Thymus (tissue), 11 donors: ENCODE results near the gene NDUFAF2. TPM values are rescaled to one million over a fixed set of nuclear protein-coding genes. Genes with fewer than 3 reads are reported as not detected.
A peak's percentile ranks its signal among the peaks of the same experiment; 100 is the strongest.

ENCODE experiments used
- DNase-seq, 9 donors: peaks; one replicate each; pipeline ENCODE4 v3.0.0-alpha.2; 2013; ENCODE audit warnings: low spot score in 9 of 9, low read depth in 6 of 9, missing footprints in 1 of 9
- H3K27ac ChIP-seq, 2 donors: one replicate each; pipeline ENCODE4 v1.5.1; 2013; ENCODE audit warnings: control low read depth in 1 of 2, low read depth in 1 of 2, low read length in 1 of 2, mild to moderate bottlenecking in 1 of 2, moderate library complexity in 1 of 2
- H3K27me3 ChIP-seq, 2 donors: one replicate each; pipeline ENCODE4 v1.5.1; 2013; ENCODE audit warnings: low read length in 1 of 2; ENCODE audit not compliant: control insufficient read depth in 2 of 2, insufficient read depth in 1 of 2
- H3K36me3 ChIP-seq, 2 donors: one replicate each; pipeline ENCODE4 v1.5.1; 2013; ENCODE audit warnings: low read length in 1 of 2, mild to moderate bottlenecking in 1 of 2, moderate library complexity in 1 of 2; ENCODE audit not compliant: control insufficient read depth in 2 of 2, insufficient read depth in 2 of 2
- H3K4me1 ChIP-seq, 2 donors: one replicate each; pipeline ENCODE4 v1.5.1; 2013; ENCODE audit warnings: low read length in 2 of 2; ENCODE audit not compliant: control insufficient read depth in 2 of 2, insufficient read depth in 2 of 2
- H3K4me3 ChIP-seq, 2 donors: one replicate each; pipeline ENCODE4 v1.5.1; 2013; ENCODE audit warnings: low read length in 2 of 2, control low read depth in 1 of 2, mild to moderate bottlenecking in 1 of 2
- H3K9me3 ChIP-seq, 2 donors: one replicate each; pipeline ENCODE4 v1.5.1; 2013; ENCODE audit warnings: low read length in 1 of 2, mild to moderate bottlenecking in 1 of 2; ENCODE audit not compliant: control insufficient read depth in 2 of 2, insufficient read depth in 1 of 2
- WGBS: extraction: QIAGEN DNeasy Blood & Tissue Kit; methylation state at CpG from one replicate; pipeline ENCODE4 v1.1.7; 2013; 5-methylcytosine and 5-hydroxymethylcytosine counted together
- polyA plus RNA-seq: library from polyadenylated mRNA; stranded (reverse); fragments of 200-250 nt; gene quantifications from one replicate; pipeline ENCODE4 v1.2.3, GENCODE V29; 2013
- total RNA-seq: library from RNA; stranded (reverse); fragments of 120-200 nt; gene quantifications from one replicate; pipeline ENCODE4 v1.2.4, GENCODE V29; 2013
- donor health status: healthy.

The NDUFAF2 gene
- total and polyA plus RNA-seq, 2 donors: 24.4 to 44.9 TPM

DNA sequence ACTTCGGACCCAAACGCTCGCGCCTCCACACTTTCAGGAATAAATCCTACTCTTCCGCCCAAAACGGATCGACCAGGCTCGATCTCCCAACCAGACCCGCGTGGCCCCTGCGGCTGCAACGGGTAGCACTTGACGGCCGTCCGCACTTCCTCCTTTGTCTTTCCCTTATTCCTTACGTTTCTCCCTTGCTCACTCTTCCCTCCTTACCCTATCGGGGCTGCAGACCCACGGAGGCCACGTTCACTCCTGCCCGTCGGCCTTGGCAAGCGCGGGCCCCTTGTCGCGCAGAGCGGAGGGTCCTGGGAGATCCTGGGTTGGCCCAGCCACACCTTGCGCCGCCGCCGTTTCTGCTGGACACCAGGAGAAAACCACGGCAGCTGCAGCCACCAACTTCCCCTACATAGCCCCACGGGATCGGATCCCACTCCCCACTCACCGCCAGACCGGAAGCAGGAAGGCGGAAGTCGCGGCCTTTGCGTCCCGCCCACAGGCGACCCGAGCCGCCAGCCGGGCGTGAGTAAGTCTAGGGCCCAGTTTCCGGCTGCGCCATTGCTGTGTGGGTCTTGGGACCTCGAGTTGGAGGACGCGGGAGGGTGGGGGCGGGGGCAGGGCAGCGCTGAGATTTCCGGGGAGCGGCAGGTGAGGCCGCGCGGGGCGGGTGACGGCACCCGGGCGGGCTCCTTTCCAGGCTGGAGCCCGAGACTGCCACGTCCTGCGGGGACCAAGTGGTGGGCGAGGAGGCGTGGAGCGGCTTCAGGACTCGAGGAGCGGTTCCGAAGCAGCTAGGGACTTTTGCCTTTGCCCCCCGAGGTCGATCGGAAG, 217.2 kb downstream of the NDUFAF2 start, which contains the start of gene SMIM15:
SMIM15 (minus strand) TSS at position 459 of the 822 bp plus-strand sequence. CDS start 2,297 bp downstream, outside the sequence.
- H3K9me3 ChIP-seq: peaks cover 0 to 3% of the 10 kb centered on the region in 2 donors
- peaks cover 0 to 16% of the 10 kb centered on the region in 2 donors for H3K36me3 ChIP-seq
- peak within 1 kb of the TSS; percentile 67 to 89 for H3K27ac ChIP-seq
- peak; percentile 54 to 91 (median 78) for DNase-seq
- no peaks in the 10 kb centered on the region for H3K27me3 ChIP-seq
- H3K4me3 ChIP-seq: peak within 1 kb of the TSS; percentile 67 to 84
- no peaks in the 10 kb centered on the region for H3K4me1 ChIP-seq
- 2% methylated on average over 73 of the region's 73 CpGs for WGBS

DNA sequence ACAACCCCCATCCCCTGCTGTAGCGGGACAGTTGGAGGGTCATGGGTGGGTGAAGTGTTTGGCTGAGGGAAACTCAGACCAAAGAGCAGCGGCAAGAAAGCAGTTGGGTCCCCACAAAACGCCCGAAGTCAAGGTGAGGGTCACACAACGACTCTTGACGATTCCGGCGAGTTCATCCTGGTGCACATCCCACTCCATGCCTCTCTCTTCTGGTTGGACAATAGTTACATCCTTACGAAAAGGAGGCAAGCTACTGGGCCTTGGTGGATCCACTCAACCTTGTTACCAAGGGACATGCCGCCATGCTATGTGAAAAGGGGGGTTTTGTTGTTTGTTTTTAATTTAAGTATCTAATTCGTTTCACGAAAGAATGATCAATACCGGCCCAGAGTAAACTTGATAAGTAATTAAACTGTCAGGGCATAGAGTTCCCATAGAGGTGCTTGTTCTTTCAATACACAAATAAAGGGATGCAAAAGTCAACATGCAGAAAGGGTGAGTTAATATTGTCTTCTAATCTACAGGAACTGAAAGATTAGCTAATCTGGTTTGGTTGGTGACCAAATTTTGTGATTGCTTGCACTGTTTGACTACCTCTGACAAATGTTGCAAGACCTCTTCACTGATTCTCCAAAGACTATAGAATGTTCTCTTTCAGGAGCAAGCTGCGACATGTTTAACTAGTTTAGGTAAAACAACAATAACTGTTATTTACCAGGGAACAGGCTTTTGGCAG, 218.0 kb downstream of the NDUFAF2 start:
- H3K27me3 ChIP-seq: no peaks in the 10 kb centered on the region
- H3K27ac ChIP-seq: peak overlapping the region; percentile 67 to 89
- peaks cover 0 to 3% of the 10 kb centered on the region in 2 donors for H3K9me3 ChIP-seq
- peak overlapping the region; percentile 67 to 84 for H3K4me3 ChIP-seq
- no peaks in the 10 kb centered on the region for H3K4me1 ChIP-seq
- peak in 2 of 9 donors; percentile 6 to 9 for DNase-seq
- WGBS: 58% methylated on average over 14 of the region's 14 CpGs
- H3K36me3 ChIP-seq: peaks cover 0 to 16% of the 10 kb centered on the region in 2 donors

GRCh38 chr5:61163905-61164304, 218.9 kb downstream of the NDUFAF2 start:
- 98% methylated on average over 13 of the region's 13 CpGs for WGBS
- Histone ChIP-seq H3K27me3 (no peaks in the 10 kb centered on the region), H3K4me1 (no peaks in the 10 kb centered on the region), H3K4me3 (no peak overlapping the region), H3K36me3 (peaks cover 0 to 16% of the 10 kb centered on the region in 2 donors), H3K27ac (no peak overlapping the region), H3K9me3 (peaks cover 0 to 3% of the 10 kb centered on the region in 2 donors)
- no peak for DNase-seq

GRCh38 chr5:61167382-61167781, 222.4 kb downstream of the NDUFAF2 start:
- no peak overlapping the region for H3K27ac ChIP-seq
- DNase-seq: peak in 1 of 9 donors; percentile 10
- H3K27me3 ChIP-seq: no peaks in the 10 kb centered on the region
- H3K9me3 ChIP-seq: peaks cover 0 to 3% of the 10 kb centered on the region in 2 donors
- no peaks in the 10 kb centered on the region for H3K4me1 ChIP-seq
- WGBS: 64% methylated on average over 4 of the region's 4 CpGs
- H3K4me3 ChIP-seq: no peak overlapping the region
- H3K36me3 ChIP-seq: no peaks in the 10 kb centered on the region

DNA sequence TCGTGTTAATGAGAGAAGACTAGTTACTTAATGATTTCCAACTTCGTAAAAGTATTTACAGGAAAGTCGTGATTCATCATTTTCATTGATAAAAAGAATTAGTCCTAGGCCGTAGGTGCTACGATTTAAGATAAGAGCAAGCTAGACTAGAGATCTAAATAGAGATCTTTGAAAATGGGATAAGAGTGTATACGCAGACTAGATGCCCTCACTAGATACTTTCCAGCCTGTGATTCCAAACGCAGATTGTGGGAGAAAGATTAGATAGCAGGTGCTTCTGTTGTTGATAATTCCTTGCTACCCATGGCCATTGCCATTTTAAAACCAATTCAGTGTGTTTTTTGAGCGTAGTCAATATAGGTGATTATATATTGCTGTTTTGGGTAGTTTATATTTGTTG, 223.9 kb downstream of the NDUFAF2 start:
- H3K27me3 ChIP-seq: no peaks in the 10 kb centered on the region
- 96% methylated on average over 8 of the region's 8 CpGs for WGBS
- DNase-seq: no peak

GRCh38 chr5:61171479-61171878, 226.5 kb downstream of the NDUFAF2 start:
- Histone ChIP-seq H3K9me3 (no peaks in the 10 kb centered on the region), H3K4me3 (no peak overlapping the region), H3K36me3 (no peaks in the 10 kb centered on the region), H3K27ac (no peak overlapping the region), H3K4me1 (no peaks in the 10 kb centered on the region), H3K27me3 (no peaks in the 10 kb centered on the region)
- DNase-seq: no peak
- WGBS: 100% methylated on average over 1 of the region's 1 CpG

More for the DNA sequence above, 223.9 kb downstream of the NDUFAF2 start:
- Histone ChIP-seq H3K4me3 (no peak overlapping the region), H3K27ac (no peak overlapping the region), H3K36me3 (no peaks in the 10 kb centered on the region), H3K4me1 (no peaks in the 10 kb centered on the region), H3K9me3 (no peaks in the 10 kb centered on the region)

DNA sequence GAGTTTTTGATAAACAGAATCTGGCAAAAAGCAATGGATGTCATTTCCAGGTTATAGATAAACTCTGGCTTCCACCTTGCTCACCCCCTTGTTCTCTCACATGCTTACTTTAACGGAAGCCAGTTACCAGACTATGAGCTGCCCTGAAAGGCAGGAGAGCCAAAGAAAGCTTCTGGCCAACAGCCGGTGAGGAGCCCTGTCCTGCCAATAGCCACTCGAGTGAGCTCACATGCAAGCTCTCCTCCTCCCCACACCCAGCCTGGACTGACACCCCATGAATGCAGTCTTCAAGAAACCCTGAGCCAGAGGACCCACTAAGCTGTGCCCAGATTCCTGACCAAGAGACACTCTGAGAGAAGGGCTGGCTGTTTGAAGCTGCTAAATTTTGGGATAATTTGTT, 231.6 kb downstream of the NDUFAF2 start:
- DNase-seq: no peak
- H3K27ac ChIP-seq: no peak overlapping the region
- H3K36me3 ChIP-seq: no peaks in the 10 kb centered on the region
- H3K27me3 ChIP-seq: no peaks in the 10 kb centered on the region
- WGBS: 99% methylated on average over 3 of the region's 3 CpGs
- no peak overlapping the region for H3K4me3 ChIP-seq
- H3K9me3 ChIP-seq: no peaks in the 10 kb centered on the region
- no peaks in the 10 kb centered on the region for H3K4me1 ChIP-seq

- WGBS: 98% methylated on average over 3 of the region's 3 CpGs
- no peaks in the 10 kb centered on the region for H3K27me3 ChIP-seq
- no peaks in the 10 kb centered on the region for H3K4me1 ChIP-seq
- H3K36me3 ChIP-seq: no peaks in the 10 kb centered on the region
- H3K9me3 ChIP-seq: no peaks in the 10 kb centered on the region
- H3K27ac ChIP-seq: no peak overlapping the region
- no peak overlapping the region for H3K4me3 ChIP-seq
- no peak for DNase-seq
These were observed 232.1 kb downstream of the NDUFAF2 start for GRCh38 chr5:61177070-61177469.

DNA sequence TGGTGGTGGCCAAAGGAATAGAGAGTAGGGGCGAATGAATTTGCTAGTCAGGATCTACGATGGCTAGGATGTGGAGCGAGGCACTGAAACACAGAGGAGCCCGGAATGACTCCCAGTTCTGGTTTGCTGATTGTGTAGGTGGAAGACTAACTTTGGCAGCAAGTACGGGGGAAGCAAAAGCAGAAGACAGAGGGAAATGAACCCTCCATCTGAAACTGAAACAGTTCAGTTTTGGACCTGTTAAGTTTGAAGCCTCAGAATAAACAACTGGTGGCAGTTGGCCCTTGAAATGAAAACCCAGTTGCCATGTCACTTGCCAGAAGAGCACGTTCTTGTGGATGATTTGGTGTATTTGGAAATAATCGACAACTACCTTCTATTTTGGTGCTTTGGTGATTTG, 232.7 kb downstream of the NDUFAF2 start:
- H3K9me3 ChIP-seq: no peaks in the 10 kb centered on the region
- 97% methylated on average over 7 of the region's 7 CpGs for WGBS
- no peaks in the 10 kb centered on the region for H3K36me3 ChIP-seq
- no peaks in the 10 kb centered on the region for H3K4me1 ChIP-seq
- H3K27ac ChIP-seq: no peak overlapping the region
- no peak overlapping the region for H3K4me3 ChIP-seq
- H3K27me3 ChIP-seq: no peaks in the 10 kb centered on the region
- DNase-seq: no peak
